Activated T-cell treated with anti-CD3 and anti-CD28 coated beads for 1 hour (primary cell): Measurements from ENCODE around the gene TAL2.
"Not testable (repeated sequence)": the region's sequence is repeated elsewhere in the genome, so short reads cannot be mapped to it uniquely, and the experiment has no call there.

Source experiments
- DNase-seq: peaks from one replicate; pipeline ENCODE4 v3.0.0-alpha.2; 2020; ENCODE audit warnings: low read depth

The TAL2 gene

DNA sequence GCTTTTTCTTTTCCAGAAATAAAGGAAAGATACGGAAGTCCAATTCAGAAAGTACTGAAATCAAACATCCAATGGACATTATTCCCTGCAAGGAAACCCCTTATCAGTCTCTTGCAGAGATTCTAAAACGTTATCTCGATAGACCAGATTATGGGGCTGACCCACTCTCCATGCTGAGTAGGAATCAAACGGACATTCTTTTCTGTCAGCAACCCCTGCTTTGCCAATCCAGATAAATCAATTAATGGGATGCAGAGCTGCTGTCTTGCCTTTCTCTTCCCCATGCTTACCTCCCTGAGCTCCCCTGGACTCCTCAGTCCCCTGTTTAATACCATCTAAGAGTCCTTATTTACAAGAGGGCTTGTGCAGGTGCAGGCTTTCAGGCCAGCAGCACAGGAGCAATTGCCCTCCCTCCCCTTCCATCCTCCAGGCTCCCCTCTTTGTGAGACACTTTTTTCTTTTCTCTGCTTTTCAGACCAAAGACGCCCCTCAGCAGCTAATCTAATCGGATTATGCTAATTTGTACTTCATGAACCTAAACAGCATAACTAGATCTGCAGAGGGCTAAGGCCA is 14.2 kb downstream of the TAL2 start:
- DNase-seq = no peak

DNA sequence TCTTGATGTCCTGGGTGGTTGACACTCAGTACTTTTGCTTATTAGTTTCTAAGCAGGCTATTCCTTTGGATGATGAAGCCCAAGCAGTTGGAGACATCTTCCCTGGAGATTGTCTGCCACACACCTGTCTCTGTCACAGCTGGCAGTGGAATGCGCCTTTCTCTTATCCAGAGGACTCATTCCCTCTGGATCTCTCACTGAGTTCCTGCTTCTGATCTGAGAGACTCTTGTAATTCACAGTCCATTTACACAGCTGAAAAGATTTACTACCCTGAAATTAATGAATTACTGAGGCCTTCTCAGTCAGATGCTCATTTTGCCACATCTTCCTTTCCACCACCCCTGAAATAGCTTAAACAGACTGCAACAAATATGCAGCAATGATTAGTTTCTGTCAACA is 15.9 kb downstream of the TAL2 start:
- no peak for DNase-seq

DNA sequence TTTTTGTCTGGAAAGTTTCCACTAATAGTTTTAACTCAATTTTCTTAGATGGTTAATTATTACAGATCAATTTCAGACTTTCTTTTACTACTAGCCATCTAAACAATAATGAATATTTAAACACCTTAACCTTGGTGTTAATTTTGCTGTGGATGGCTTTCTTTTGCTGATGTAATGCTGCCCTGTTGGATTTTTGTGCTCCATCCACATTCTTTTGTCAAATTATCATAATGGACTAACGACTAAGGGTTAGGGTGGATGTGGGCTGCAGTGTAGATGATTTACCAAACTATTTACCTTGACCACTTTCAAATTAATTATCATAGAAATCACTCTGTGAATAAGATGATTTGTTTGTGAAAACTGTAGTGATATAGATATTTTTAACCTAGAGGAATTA is 16.5 kb downstream of the TAL2 start:
- no peak for DNase-seq

DNA sequence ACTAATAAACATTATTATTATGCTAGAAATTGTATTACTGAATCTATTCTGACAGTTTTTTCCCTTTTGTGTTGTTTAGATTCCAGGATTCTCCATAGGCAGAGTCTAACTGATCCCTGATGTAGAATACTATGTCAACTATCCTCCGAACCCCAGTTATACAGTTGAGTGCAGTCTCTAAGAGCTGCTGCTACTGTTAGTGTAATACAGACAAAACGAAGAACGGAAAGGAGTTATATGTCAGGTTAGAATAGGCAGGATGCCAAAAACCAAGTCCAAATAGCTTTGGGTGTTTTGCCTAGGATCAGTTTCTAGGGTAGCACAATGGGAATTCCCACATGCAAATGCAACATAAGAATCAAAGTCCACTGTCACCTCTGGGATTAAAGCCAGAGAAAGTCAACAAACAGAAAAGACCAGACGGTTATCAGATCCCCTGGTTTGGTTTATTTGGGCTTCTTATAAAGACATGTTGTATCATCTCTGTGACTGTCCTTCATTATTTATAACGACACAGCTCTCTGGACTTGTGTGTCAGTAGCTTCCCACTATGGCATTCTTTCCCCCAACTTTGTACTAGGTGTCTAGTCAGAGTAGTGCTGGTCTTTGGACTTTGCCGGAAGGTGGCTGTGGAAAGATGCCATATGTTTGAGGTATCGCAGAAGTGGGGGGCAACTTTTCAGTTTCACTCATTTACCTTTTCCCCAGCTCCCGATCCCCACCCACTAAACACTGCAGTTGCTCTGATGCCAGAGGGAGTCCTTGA is 17.2 kb downstream of the TAL2 start:
- no peak for DNase-seq

DNA sequence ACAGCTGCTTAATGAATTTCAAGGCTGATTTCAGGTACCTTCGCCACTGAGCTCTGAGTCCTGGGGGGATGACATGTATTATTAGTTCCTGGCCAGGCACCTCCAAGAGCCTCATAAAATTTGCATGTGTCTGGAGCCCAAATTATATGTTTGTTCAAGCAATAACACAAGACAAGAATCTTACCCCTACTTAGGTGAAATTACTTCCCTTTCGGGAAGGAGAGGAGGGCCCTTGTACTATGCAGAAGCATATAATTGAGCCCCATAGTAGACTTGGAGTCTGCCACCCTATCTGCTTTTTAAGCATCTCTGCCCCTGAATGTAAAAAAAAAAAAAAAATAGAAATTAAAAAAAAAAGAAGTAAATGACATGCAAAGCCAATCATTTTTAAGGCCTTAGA is 19.1 kb downstream of the TAL2 start:
- no peak for DNase-seq

DNA sequence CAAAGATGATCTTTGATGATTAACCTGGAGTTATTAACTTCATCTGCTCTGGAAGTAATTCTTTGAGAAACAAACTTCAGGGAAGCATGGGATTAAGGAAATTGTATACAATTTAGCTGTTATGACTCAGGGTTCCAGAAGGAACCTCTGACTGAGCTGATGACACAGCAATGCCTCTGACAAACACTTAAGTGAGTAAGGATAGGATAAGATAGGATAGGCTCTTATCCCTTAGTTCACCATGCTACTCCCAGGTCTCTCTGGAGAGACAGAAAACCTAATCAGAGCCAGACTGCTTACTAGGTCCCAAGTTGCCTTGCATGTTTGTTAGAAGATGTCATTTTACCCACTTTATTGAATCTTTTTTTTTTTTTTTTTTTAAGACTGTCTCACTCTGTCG is 19.5 kb downstream of the TAL2 start:
- DNase-seq = no peak

DNA sequence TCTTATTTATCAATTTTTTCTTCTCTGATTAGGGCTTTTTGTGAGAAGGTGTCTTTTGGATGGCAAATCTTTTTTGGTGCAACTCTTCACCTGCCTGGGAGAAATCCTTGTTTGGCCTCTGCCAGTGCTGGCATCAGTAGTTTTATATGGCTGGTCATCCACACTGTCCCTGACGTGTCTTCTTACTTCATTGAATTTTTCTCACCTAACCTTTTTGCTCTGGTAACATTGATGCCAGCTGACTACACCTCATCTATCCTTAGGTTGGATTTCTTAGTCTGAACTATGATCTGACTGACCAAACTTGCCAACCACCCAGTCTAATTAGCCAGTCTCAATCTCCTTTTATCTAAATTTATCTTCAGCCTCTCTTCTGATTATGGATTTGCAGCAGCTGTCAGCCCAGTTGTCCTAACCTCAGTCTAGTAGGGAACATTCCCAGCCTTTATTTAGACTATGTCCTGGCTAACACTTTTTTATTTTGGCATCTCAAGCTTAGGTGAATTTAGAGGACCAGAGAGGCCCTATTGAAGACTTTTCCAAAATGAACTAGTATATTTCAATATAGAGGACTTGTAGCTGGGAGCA is 21.5 kb downstream of the TAL2 start:
- DNase-seq = no peak

DNA sequence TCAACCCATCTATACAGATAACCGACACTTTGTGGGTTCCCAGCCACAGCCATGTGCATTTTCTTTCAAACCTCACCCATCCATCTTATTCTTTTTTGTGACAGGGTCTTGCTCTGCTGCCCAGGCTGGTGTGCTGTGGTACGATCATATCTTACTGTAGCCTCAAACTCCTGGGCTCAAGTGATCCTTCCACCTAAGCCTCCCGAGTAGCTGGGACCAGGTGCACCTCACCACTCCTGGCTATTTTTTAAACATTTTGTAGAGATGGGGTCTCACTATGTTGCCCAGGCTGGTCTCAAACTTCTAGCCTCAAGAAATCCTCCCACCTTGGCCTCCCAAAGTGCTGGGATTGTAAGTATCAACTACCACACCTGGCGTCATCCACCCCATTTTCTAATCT is 24.7 kb downstream of the TAL2 start:
- no peak for DNase-seq

DNA sequence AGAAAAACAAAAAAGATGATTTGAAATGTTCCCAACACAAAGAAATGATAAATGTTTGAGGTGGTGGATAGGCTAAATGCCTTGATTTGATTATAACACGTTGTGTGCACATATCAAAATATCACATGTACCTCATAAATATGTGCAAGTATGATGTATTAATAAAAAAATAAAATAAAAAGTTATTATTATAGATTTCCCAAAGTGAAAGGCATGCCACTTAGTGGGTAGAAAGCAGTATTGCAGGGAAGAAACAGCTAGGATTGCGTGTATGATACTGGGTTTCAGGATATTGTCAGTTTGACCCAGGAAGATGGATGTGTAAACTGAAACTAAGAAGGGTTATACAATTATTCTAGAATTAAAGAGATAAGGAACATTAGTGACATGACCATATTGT is 28.5 kb downstream of the TAL2 start:
- DNase-seq = no peak

DNA sequence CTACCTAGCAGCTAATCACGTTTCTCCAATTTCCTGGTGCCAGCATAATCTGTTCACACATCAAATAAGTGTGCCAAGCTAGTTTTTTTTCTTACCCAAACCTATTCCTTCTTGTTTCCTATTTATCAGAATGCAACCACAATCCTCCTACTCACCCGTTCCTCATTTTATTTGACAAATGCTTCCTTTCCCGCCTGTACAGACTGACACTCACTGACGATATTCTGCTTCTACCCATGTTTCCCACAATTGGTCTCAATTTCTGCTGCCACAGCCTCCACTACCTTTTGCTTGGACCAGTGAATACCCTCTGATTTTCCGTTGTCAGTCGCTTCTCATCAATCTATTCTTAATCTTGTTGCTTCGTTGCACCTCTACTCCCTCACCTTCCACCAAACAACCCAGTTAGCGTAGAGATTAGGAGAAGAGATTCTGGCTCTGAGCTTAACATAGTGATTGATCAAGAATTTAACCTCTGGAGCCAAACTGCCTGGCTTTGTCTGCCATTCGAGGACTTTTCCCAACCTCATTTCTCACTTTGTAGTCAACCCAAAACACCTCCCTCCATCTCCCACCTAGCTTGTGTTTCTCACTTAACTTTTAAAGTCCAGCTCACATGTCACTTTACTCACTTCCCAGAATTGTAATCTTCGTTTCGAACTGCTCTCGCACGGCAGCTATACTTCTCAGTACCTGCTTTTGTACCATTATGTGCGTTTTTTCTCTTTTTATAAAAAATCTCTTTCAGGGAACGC is 31.4 kb downstream of the TAL2 start:
- DNase-seq = no peak

DNA sequence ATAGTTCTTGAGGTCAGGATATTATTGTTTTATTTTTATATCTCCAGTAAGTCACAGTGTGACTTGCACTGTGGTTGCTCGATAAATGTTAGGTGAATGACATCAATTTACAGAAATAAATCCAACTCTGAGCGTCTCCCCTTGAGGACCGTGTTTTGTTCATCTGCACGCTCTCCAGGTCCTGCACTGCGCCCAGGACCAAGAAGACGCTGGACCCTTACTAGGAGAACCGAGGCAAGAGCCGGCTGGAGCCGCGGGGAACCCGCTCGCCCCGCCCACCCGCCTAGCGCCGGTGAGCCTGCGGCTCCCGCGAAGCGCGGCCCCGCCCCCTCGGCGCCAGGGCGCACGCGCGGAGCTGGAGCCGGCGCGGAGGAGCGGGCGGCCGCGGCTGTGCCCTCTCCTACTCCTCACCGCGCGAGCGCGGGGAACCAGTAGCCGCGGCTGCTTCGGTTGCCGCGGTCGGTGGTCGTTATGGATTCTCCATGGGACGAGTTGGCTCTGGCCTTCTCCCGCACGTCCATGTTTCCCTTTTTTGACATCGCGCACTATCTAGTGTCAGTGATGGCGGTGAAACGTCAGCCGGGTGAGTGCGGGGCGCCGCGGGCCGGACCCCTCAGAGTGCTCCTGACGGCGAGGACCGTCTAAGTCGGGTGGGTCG is 32.1 kb downstream of the TAL2 start, which contains the start of gene TMEM38B:
TSS of gene TMEM38B (plus strand) at position 352 of the 658 bp plus-strand sequence. CDS start at position 472, 120 bp downstream.
- peak; percentile 68 for DNase-seq

DNA sequence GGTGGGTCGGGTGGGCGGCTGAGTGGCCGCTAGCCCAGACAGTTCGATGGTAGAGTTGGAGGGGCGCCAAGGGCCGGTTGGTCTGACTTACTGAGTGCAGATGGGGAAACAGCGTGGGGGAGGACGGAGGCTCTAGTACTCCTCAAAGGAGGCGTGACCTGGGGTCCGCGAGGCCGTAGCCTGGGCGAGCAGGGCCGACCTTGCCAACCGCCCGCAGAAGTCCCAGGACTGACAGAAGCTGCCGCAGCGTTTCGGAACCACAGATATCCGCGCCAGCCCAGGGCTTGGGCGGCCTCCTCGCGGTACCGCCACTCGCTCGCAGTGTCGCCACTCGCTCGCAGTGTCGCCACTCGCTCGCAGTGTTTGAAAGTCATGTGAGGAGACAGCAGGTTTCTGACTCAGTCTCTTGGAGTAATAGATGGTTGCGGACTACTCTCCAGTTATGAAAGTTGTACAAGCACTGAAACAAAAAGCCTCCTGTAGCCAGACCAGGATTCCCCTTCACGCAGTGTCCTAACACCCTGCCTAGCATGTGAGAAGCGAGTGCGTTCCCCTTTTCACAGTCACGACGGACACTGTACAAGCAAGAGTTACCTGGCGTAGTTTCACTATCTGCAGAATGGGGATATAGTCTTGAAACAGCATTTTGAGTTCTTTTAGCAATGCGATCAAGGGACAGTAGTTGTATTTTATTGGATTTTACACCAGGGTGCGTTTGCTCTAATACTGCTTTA is 32.8 kb downstream of the TAL2 start:
- peak; percentile 25 for DNase-seq

DNA sequence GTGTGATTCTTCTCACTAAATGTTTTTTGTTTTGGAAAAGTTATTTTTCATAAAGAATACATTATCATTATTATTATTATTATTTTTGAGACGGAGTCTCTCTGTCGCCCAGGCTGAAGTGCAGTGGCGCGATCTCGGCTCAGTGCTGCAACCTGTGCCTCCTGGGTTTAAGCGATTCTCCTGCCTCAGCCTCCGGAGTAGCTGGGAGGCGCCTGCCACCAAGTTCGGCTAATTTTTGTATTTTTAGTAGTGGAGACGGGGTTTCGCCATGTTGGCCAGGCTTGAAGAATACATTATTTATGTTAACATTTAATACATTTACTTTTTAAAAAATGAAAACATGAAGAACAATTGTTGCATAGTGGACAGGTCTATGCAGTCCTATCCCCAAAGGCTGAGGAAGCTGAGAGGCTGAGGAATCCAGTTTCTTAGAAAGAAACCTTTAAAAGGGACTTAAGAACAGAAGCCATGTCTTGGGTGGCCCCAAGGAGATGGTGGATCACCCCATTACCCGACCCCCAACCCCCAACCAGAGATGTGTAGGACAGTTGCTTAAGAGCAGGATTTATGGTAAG is 34.0 kb downstream of the TAL2 start:
- DNase-seq = no peak

DNA sequence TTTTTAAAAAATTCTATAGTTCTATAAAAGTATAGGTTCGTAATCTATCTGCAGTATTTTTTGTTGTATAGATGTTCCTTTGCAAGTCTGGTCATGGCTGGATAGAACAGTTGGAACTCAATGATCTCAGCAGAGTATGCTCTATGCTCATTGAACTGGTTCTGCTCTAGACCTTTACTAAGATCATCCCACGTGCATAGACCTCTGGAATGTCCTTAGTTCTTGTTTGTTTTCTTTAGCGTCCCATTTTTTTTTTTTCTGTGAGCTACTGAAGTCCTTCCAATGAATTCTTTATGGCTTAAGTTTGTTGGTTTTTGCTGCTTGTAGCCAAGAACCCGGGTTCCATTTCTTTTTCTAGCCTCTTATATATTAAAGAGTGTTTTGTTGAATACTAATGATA is 35.6 kb downstream of the TAL2 start:
- no peak for DNase-seq

DNA sequence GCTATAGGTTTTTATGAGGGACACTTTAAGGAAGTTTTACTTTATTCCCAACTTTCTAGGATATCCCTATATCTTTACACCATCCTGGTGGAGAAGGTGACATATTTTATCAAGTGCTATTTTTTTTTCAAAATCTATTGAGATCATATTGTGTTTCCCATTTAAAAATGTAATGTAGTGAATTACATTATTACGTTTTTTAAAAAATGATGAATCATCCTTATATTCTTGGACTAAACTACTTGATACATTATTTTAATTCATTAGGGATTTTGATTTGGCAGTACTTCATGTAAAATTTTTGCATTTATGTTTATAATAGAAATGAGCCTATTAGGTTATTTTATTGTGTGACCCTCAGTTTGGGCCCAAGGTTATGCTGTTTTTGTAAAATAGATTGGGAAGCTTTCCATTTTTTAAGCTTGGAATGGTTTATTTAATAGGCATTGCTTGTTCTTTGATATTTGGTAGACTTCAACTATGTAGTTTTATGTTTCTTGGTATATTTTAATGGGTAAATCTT is 36.2 kb downstream of the TAL2 start:
- DNase-seq = no peak

DNA sequence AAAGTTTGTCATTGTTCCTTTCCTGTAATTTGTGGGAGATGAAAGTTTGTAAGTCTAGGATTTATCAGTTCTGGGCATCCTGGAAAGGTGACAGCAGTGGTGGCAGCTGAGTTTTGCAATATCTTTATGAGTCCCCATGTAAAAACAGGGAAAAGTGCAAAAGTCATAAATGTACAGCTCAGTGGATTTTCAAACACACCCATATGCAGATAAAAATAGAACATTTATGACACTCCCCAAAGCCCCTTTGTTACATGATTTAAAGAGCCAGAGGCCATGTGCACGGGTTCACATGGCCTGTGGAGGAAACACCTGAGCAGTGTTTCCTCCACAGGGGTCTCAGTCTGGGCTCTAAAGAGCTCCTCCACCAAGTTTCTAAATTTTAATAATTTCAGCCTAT is 38.4 kb downstream of the TAL2 start:
- no peak for DNase-seq

DNA sequence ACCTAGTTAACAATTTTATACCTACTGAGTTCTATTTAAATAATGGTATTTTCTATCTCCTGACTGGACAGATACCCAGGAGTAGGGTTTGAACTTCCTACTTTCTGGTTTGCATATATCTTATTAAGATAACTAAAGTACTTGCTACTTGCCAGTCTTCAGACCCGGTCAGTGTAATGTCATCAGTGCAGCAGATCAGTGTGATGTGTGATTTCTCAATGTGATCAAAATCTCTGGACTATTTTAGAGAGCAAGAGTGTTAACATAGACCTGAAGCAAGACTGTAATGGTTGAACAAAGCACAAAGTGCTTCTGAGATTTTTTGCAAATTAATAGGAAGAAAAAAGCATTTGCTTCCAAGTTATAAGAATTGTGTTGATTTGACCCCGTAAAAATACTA is 38.9 kb downstream of the TAL2 start:
- DNase-seq = no peak

DNA sequence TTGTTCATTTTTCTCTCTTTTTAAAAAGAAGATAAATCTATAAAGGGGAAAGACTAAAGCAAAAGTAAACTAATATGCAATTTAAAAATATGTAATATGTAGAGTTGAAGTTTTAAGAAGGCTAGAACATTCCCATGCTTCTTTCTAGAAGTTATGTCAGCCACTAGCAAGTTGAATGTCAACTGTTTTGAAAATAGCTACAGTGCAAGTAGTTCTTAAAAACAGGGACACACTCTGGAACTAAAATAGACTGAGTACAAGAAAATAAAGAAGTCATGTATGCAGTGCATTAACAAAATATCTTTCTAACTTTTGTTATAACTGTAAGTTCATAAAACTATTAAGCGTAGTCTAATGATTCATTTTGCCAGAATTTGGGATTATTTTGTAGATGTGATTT is 40.0 kb downstream of the TAL2 start:
- no peak for DNase-seq

DNA sequence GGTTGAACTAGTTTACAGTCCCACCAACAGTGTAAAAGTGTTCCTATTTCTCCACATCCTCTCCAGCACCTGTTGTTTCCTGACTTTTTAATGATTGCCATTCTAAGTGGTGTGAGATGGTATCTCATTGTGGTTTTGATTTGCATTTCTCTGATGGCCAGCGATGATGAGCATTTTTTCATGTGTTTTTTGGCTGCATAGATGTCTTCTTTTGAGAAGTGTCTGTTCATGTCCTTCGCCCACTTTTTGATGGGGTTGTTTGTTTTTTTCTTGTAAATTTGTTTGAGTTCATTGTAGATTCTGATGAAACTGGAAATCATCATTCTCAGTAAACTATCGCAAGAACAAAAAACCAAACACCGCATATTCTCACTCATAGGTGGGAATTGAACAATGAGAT is 41.4 kb downstream of the TAL2 start:
- DNase-seq = not testable (repeated sequence)

DNA sequence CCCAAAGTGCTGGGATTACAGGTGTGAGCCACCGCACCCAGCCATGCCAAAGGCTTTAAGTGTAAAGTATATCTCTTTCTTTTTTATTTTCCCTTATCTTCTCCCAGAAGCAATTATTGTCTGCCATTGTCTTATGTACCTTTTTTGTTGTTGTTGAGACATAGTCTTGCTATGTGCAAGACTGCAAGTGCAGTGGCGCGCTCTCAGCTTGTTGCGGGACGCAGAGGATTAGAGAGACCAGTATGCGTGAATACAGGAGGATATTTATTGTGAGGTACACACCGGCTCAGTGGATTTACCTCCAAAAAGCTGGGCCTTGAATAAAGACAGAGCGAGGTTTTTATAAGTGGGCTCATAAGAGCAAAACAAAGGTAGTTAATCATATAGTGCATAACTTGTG is 43.9 kb downstream of the TAL2 start:
- DNase-seq = no peak

DNA sequence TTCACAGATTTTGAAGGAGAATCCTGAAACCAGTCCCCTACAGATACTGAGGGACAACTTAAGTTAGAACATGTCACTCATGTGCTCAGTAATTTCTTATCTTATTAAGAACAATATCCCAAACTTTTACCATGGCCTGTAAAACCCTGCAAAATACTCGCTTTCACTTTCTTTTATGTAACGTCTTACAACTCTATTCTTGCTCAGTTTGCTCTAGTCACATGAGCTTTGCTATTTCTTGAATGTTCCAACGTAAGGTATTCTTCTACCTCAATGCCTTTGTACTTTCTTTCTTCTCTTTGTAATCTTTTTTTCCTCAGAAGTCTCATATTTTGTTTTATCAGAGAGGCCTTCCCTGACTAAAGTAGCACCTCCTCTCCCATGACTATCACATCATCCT is 46.1 kb downstream of the TAL2 start:
- no peak for DNase-seq
